GM18909 (cell line): ENCODE measurements around the gene PAX2.

Experiments used
- ATAC-seq: cut with Tn5 transposase; IDR thresholded peaks from one replicate; pipeline ENCODE4 v1.9.1; 2021; ENCODE audit warnings: mild to moderate bottlenecking; ENCODE audit not compliant: unreplicated experiment, poor library complexity

The PAX2 gene

GRCh38 chr10:100781145-100781665, 35.8 kb downstream of the PAX2 start:
- ATAC-seq = no peak

- ATAC-seq = no peak
These were observed 37.3 kb downstream of the PAX2 start for GRCh38 chr10:100782461-100783244.

- ATAC-seq = no peak
These were observed 38.7 kb downstream of the PAX2 start for GRCh38 chr10:100784126-100784525.

GRCh38 chr10:100786591-100786990, 41.2 kb downstream of the PAX2 start:
- no peak for ATAC-seq

GRCh38 chr10:100788002-100788903, 42.9 kb downstream of the PAX2 start:
- ATAC-seq = no peak

- ATAC-seq = no peak
These were observed 45.4 kb downstream of the PAX2 start for GRCh38 chr10:100790761-100791208.

GRCh38 chr10:100791369-100792058, 46.1 kb downstream of the PAX2 start:
- no peak for ATAC-seq

- ATAC-seq = no peak
These were observed 47.2 kb downstream of the PAX2 start for GRCh38 chr10:100792574-100792973.

- ATAC-seq = no peak
These were observed 47.7 kb downstream of the PAX2 start for GRCh38 chr10:100793055-100793454.

- ATAC-seq = no peak
These were observed 54.5 kb downstream of the PAX2 start for GRCh38 chr10:100799881-100800280.

GRCh38 chr10:100800931-100801330, 55.5 kb downstream of the PAX2 start:
- ATAC-seq = no peak

GRCh38 chr10:100802196-100802595, 56.8 kb downstream of the PAX2 start:
- ATAC-seq = no peak

GRCh38 chr10:100802607-100803006, 57.2 kb downstream of the PAX2 start:
- ATAC-seq = no peak

- no peak for ATAC-seq
These were observed 58.1 kb downstream of the PAX2 start for GRCh38 chr10:100803492-100803891.

- no peak for ATAC-seq
These were observed 58.5 kb downstream of the PAX2 start for GRCh38 chr10:100803908-100804307.

- ATAC-seq = no peak
These were observed 60.4 kb downstream of the PAX2 start for GRCh38 chr10:100805543-100806355.

GRCh38 chr10:100806356-100806645, 60.9 kb downstream of the PAX2 start:
- ATAC-seq = no peak

GRCh38 chr10:100807241-100807951, 62.0 kb downstream of the PAX2 start:
- no peak for ATAC-seq

- ATAC-seq = no peak
These were observed 63.5 kb downstream of the PAX2 start for GRCh38 chr10:100808876-100809275.
